ENCODE data around the gene UCP3. TPM values are rescaled to one million over a fixed set of nuclear protein-coding genes. Genes with fewer than 3 reads are reported as not detected.

UCP3 gene
- total and polyA plus RNA-seq, 4 donors = 1.0 to 2.8 (median 1.8) TPM

- DNase-seq = no peak
- no peak overlapping the region for H3K27ac ChIP-seq (ENCODE audit: low read depth in 1 of 2, low read length in 1 of 2)
- H3K27me3 ChIP-seq (ENCODE audit: control insufficient read depth in 3 of 3, insufficient read depth in 3 of 3, low read length in 2 of 3) = no peaks in the 10 kb centered on the region
- WGBS, 2 donors = 84 to 91% methylated on average over 4 of the region's 4 CpGs
- H3K36me3 ChIP-seq (ENCODE audit: control insufficient read depth in 4 of 4, insufficient read depth in 4 of 4, low read length in 4 of 4) = peaks cover 23 to 43% (median 35%) of the 10 kb centered on the region in 4 donors
- H3K9me3 ChIP-seq (ENCODE audit: control insufficient read depth in 4 of 4, insufficient read depth in 3 of 4, low read length in 3 of 4) = no peaks in the 10 kb centered on the region
- no peak for TF ChIP-seq CTCF (IDR thresholded peaks at IDR 0.05; ENCODE audit: control extremely low read depth, extremely low read depth)
- H3K4me3 ChIP-seq = no peak overlapping the region
- no peaks in the 10 kb centered on the region for H3K4me1 ChIP-seq (ENCODE audit: control insufficient read depth in 5 of 5, insufficient read depth in 5 of 5, low read length in 5 of 5)
- H3K9ac ChIP-seq (ENCODE audit: insufficient read depth in 1 of 2, low read length in 2 of 2) = no peak overlapping the region
- no peak for ATAC-seq (ENCODE audit: insufficient read depth, low FRiP score)
Measured at GRCh38 chr11:74037309-74037708, 28.4 kb upstream of the UCP3 start.

GRCh38 chr11:74035264-74035663 is 26.4 kb upstream of the UCP3 start:
- ATAC-seq (ENCODE audit: insufficient read depth, low FRiP score) = no peak

DNA sequence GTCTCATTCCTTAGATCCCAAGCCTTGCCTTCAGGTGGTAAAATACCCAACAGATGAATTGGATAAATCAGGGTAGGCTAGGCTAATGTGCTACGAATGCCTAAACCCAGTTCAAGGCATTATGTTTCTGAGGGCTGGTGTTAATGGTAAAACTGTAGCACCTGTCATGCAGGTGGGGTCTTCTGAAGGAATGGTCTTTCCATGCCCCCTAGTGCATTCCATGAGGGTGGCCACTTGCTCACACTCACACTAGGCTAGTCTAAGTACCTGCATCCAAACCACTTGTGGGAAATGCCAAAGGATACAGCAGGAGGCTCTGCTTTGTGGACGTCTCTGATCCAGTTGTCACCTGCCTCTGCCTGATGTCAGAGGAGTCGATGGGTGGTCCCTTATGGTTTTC is 24.2 kb upstream of the UCP3 start:
- Histone ChIP-seq H3K4me1 (ENCODE audit: control insufficient read depth in 5 of 5, insufficient read depth in 5 of 5, low read length in 5 of 5) (peaks cover 0 to 1% (median 0%) of the 10 kb centered on the region in 5 donors), H3K9ac (ENCODE audit: insufficient read depth in 1 of 2, low read length in 2 of 2) (no peak overlapping the region), H3K27me3 (ENCODE audit: control insufficient read depth in 3 of 3, insufficient read depth in 3 of 3, low read length in 2 of 3) (no peaks in the 10 kb centered on the region), H3K27ac (ENCODE audit: low read depth in 1 of 2, low read length in 1 of 2) (no peak overlapping the region), H3K9me3 (ENCODE audit: control insufficient read depth in 4 of 4, insufficient read depth in 3 of 4, low read length in 3 of 4) (peaks cover 0 to 5% (median 0%) of the 10 kb centered on the region in 4 donors), H3K36me3 (ENCODE audit: control insufficient read depth in 4 of 4, insufficient read depth in 4 of 4, low read length in 4 of 4) (peaks cover 18 to 25% (median 22%) of the 10 kb centered on the region in 4 donors), H3K4me3 (no peak overlapping the region)
- 96 to 100% methylated on average over 3 of the region's 3 CpGs for WGBS, 2 donors
- no peak for TF ChIP-seq CTCF (IDR thresholded peaks at IDR 0.05; ENCODE audit: control extremely low read depth, extremely low read depth)
- DNase-seq (no peak), ATAC-seq (ENCODE audit: insufficient read depth, low FRiP score) (no peak)

More at GRCh38 chr11:74035264-74035663, 26.4 kb upstream of the UCP3 start:
- Histone ChIP-seq H3K27me3 (ENCODE audit: control insufficient read depth in 3 of 3, insufficient read depth in 3 of 3, low read length in 2 of 3) (no peaks in the 10 kb centered on the region), H3K27ac (ENCODE audit: low read depth in 1 of 2, low read length in 1 of 2) (no peak overlapping the region), H3K9ac (ENCODE audit: insufficient read depth in 1 of 2, low read length in 2 of 2) (no peak overlapping the region), H3K4me1 (ENCODE audit: control insufficient read depth in 5 of 5, insufficient read depth in 5 of 5, low read length in 5 of 5) (peaks cover 0 to 1% (median 0%) of the 10 kb centered on the region in 5 donors), H3K4me3 (no peak overlapping the region), H3K9me3 (ENCODE audit: control insufficient read depth in 4 of 4, insufficient read depth in 3 of 4, low read length in 3 of 4) (peaks cover 0 to 3% (median 0%) of the 10 kb centered on the region in 4 donors), H3K36me3 (ENCODE audit: control insufficient read depth in 4 of 4, insufficient read depth in 4 of 4, low read length in 4 of 4) (peaks cover 22 to 35% (median 28%) of the 10 kb centered on the region in 4 donors)
- TF ChIP-seq CTCF (IDR thresholded peaks at IDR 0.05; ENCODE audit: control extremely low read depth, extremely low read depth) = no peak
- 67 to 81% methylated on average over 1 of the region's 1 CpG for WGBS, 2 donors
- DNase-seq = no peak
